K562 (cell line): Measurements from ENCODE around the gene SIRT7. TPM values are rescaled to one million over a fixed set of nuclear protein-coding genes. Genes with fewer than 3 reads are reported as not detected.
A peak's percentile ranks its signal among the peaks of the same experiment; 100 is the strongest.

Experiments
- ARHGAP35 ChIP-seq: fragments of 450-650 bp; IDR thresholded peaks from 2 replicates; pipeline ENCODE4 v1.6.1; 2018; ENCODE audit not compliant: partially characterized antibody
- CBFB ChIP-seq: sonication (generic); formaldehyde crosslinking; IDR thresholded peaks from 2 replicates; pipeline ENCODE4 v1.4.0; 2020; ENCODE audit warnings: mild to moderate bottlenecking, missing genetic modification reagents
- CBX8 ChIP-seq: fragments of 200-600 bp; sonication (generic); IDR thresholded peaks from 2 replicates; pipeline ENCODE4 v1.6.1; 2012; ENCODE audit warnings: borderline replicate concordance, mixed run types, low read depth, mild to moderate bottlenecking, moderate library complexity, mixed read lengths, low read length, control low read depth, inconsistent platforms; ENCODE audit not compliant: poor library complexity, severe bottlenecking; ENCODE audit errors: extremely low read depth
- CC2D1A ChIP-seq: fragments of 450-650 bp; IDR thresholded peaks from 2 replicates; pipeline ENCODE4 v1.6.1; 2017; ENCODE audit warnings: mild to moderate bottlenecking
- CREBBP ChIP-seq: IDR thresholded peaks from one replicate; pipeline ENCODE4 v1.6.1; 2012; ENCODE audit warnings: low read depth, mild to moderate bottlenecking, control low read depth, inconsistent platforms, low read length
- DMBX1 ChIP-seq: fragments of 250-450 bp; sonication (Bioruptor Pico); IDR thresholded peaks from 2 replicates; pipeline ENCODE4 v1.8.0; 2022; ENCODE audit warnings: inconsistent platforms, mild to moderate bottlenecking, moderate library complexity, borderline replicate concordance
- GABPB1 ChIP-seq: sonication (generic); formaldehyde crosslinking; IDR thresholded peaks from 2 replicates; pipeline ENCODE4 v1.8.0; 2022; ENCODE audit warnings: mild to moderate bottlenecking, missing genetic modification reagents
- HCFC1 ChIP-seq: IDR thresholded peaks from 2 replicates; pipeline ENCODE4 v1.6.1; 2012; ENCODE audit warnings: low read depth, low read length, improper control_type of control experiment
- PCBP2 ChIP-seq: fragments of 200-400 bp; formaldehyde crosslinking; IDR thresholded peaks from 2 replicates; pipeline ENCODE4 v1.6.1; 2018; ENCODE audit warnings: low read length, low read depth, mild to moderate bottlenecking, moderate library complexity; ENCODE audit not compliant: poor library complexity, severe bottlenecking
- PHTF2 ChIP-seq: fragments of 250-450 bp; sonication (Bioruptor Pico); IDR thresholded peaks from 2 replicates; pipeline ENCODE4 v1.5.0; 2021; ENCODE audit warnings: mild to moderate bottlenecking
- POLR2AphosphoS2 ChIP-seq: IDR thresholded peaks from 2 replicates; pipeline ENCODE4 v1.6.1; 2012; ENCODE audit warnings: low read length, improper control_type of control experiment
- PTRF ChIP-seq: fragments of 450-650 bp; IDR thresholded peaks from 2 replicates; pipeline ENCODE4 v1.6.1; 2016; ENCODE audit warnings: mild to moderate bottlenecking, missing genetic modification characterization, missing compliant biosample characterization
- SIN3A ChIP-seq, 2 experiments: fragments of 150-350 bp in 1 of 2; IDR thresholded peaks; 2 replicates each; pipeline ENCODE4 v1.6.1; 2011 to 2016; ENCODE audit warnings: borderline replicate concordance in 2 of 2, low read depth in 2 of 2, low read length in 2 of 2, mild to moderate bottlenecking in 2 of 2, moderate library complexity in 2 of 2; ENCODE audit not compliant: control insufficient read depth in 1 of 2
- TCF7 ChIP-seq: sonication (generic); IDR thresholded peaks from 2 replicates; pipeline ENCODE4 v1.6.1; 2016; ENCODE audit warnings: antibody characterized with exemption, borderline replicate concordance
- ZBTB1 ChIP-seq: sonication (generic); formaldehyde crosslinking; IDR thresholded peaks from 2 replicates; pipeline ENCODE4 v1.8.1; 2023; ENCODE audit warnings: missing genetic modification reagents, low read depth, mild to moderate bottlenecking, borderline replicate concordance
- ZEB2 ChIP-seq: fragments of 450-650 bp; IDR thresholded peaks from 2 replicates; pipeline ENCODE4 v1.6.1; 2016
- ZKSCAN1 ChIP-seq: fragments of 150-350 bp; IDR thresholded peaks from 2 replicates; pipeline ENCODE4 v1.6.1; 2016; ENCODE audit warnings: low read depth, low read length
- ZNF184 ChIP-seq: sonication (generic); formaldehyde crosslinking; IDR thresholded peaks from 2 replicates; pipeline ENCODE4 v1.5.0; 2020; ENCODE audit warnings: missing genetic modification reagents
- ZNF586 ChIP-seq: fragments of 450-650 bp; formaldehyde crosslinking; conservative IDR thresholded peaks from 2 replicates; pipeline ENCODE4 v1.4.0; 2020; ENCODE audit warnings: mild to moderate bottlenecking, moderate library complexity
- ZNF778 ChIP-seq: fragments of 450-650 bp; formaldehyde crosslinking; IDR thresholded peaks from 2 replicates; pipeline ENCODE4 v1.4.0; 2020; ENCODE audit warnings: mild to moderate bottlenecking, moderate library complexity
- polyA plus RNA-seq, 8 experiments: library from polyadenylated mRNA; depleted of rRNA in 4 of 8; stranded (reverse) in 5 of 8; unstranded in 3 of 8; fragments of >200 nt; fragmentation: Nextera tagmentation in 2 of 8; fragmentation: Illumina TruSeq in 1 of 8; extraction: Ambion mirVana in 2 of 8; extraction: Trizol in 1 of 8; gene quantifications; 2 replicates each; pipeline versions ENCODE4 v1.2.1 to v1.2.3, GENCODE V29; 2011 to 2014; ENCODE audit warnings: inconsistent platforms in 1 of 8, missing spikeins in 1 of 8
- total RNA-seq, 7 experiments: library from RNA; depleted of rRNA in 6 of 7; stranded (reverse); fragments of >200 nt in 6 of 7; fragmentation: Illumina TruSeq in 2 of 7; extraction: Trizol in 2 of 7; gene quantifications; 2 replicates each; pipeline versions ENCODE4 v1.2.1 to v1.2.3, GENCODE V29; 2011 to 2021; ENCODE audit warnings: low replicate concordance in 1 of 7
- TF ChIP-seq, protein P1 (sequence below): sonication (generic); IDR thresholded peaks from 2 replicates; pipeline ENCODE4 v1.6.1; 2016
- TF ChIP-seq, protein P2 (sequence below): fragments of 450-650 bp; IDR thresholded peaks from 2 replicates; pipeline ENCODE4 v1.6.1; 2017; ENCODE audit warnings: antibody characterized with exemption

Gene SIRT7
- total and polyA plus RNA-seq, 9 of the 15 experiments (the other 6 are each of a cell fraction or from before 2014, with no cell fraction given) = 1.6 to 54.8 (median 20.3) TPM

DNA sequence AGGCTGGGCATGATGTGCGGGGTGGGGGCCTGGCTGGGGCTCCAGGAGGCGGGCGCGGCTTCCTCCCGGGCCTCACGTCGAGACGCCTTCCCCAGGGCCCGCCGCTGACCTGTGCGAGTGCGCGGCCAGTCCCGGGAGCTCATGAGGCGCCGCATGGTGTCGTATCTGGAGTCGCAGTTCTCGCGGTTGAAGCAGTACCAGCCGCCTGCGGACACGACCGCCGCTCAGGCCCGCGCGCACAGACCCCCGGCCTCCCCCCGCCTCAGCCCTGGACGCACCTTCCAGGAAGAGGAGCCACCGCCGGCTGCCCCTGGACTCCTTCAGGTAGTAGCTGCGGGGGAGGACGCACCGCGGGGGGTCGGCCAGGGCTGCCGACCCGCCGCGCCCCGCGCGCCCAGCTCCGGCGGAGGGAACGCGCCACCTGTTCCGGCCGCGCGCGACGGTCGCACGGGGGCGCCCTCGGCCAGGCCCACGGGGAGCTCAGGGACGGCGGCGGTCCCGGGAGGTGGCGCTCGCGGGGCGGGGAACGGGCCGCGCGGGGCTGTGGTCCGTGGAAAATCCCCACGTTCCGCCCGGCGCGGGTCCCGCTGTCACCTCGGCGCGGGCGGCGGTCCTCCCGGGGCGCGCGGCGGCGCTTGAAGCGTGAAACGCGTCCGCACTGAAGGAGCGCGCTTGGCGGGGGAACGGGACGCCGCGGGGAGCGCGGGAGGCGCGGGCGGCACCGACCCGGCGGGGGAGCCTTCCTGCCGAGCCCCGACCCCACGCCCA lies 41.6 kb upstream of the SIRT7 start (continued):
- no peak for TF ChIP-seq CBX8
- peak in 1 of 2 experiments; percentile 78; a peak in 1 of 4 replicates for TF ChIP-seq SIN3A (IDR thresholded peaks at IDR 0.05; ENCODE audit: borderline replicate concordance in 2 of 2, control insufficient read depth in 1 of 2, low read depth in 2 of 2, low read length in 2 of 2)
- no peak for TF ChIP-seq ZNF184 (CRISPR knock-in tag)
- no peak for TF ChIP-seq ZNF778 (CRISPR knock-in tag)
- TF ChIP-seq, protein P1, sequence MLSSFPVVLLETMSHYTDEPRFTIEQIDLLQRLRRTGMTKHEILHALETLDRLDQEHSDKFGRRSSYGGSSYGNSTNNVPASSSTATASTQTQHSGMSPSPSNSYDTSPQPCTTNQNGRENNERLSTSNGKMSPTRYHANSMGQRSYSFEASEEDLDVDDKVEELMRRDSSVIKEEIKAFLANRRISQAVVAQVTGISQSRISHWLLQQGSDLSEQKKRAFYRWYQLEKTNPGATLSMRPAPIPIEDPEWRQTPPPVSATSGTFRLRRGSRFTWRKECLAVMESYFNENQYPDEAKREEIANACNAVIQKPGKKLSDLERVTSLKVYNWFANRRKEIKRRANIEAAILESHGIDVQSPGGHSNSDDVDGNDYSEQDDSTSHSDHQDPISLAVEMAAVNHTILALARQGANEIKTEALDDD = no peak
- no peak for TF ChIP-seq ARHGAP35
- no peak for TF ChIP-seq CBFB (CRISPR knock-in tag)
- no peak for TF ChIP-seq TCF7
- TF ChIP-seq, protein P2, sequence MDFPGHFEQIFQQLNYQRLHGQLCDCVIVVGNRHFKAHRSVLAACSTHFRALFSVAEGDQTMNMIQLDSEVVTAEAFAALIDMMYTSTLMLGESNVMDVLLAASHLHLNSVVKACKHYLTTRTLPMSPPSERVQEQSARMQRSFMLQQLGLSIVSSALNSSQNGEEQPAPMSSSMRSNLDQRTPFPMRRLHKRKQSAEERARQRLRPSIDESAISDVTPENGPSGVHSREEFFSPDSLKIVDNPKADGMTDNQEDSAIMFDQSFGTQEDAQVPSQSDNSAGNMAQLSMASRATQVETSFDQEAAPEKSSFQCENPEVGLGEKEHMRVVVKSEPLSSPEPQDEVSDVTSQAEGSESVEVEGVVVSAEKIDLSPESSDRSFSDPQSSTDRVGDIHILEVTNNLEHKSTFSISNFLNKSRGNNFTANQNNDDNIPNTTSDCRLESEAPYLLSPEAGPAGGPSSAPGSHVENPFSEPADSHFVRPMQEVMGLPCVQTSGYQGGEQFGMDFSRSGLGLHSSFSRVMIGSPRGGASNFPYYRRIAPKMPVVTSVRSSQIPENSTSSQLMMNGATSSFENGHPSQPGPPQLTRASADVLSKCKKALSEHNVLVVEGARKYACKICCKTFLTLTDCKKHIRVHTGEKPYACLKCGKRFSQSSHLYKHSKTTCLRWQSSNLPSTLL = no peak
- TF ChIP-seq ZKSCAN1 = no peak
- TF ChIP-seq GABPB1 (CRISPR knock-in tag) = peak; percentile 47; the same call in 1 of the 2 replicates
- no peak for TF ChIP-seq PCBP2
- no peak for TF ChIP-seq ZEB2
- TF ChIP-seq DMBX1 (CRISPR knock-in tag) = no peak
- TF ChIP-seq ZBTB1 (CRISPR knock-in tag) = 0 out of 2 replicates have a peak, but pooled peaks have one; percentile 38
- no peak for TF ChIP-seq PTRF (tag)
- TF ChIP-seq HCFC1 = peak; percentile 29; the same call in 1 of the 2 replicates
- TF ChIP-seq PHTF2 (CRISPR knock-in tag) = no peak
- no peak for TF ChIP-seq ZNF586 (CRISPR knock-in tag)
- TF ChIP-seq CREBBP = no peak
- TF ChIP-seq CC2D1A = no peak
- TF ChIP-seq POLR2AphosphoS2 = no peak
